ENCODE data around the gene ZNF865. TPM values are rescaled to one million over a fixed set of nuclear protein-coding genes. Genes with fewer than 3 reads are reported as not detected.

The ZNF865 gene
- total and polyA plus RNA-seq, 7 donors = 11.1 to 40.4 (median 19.9) TPM

DNA sequence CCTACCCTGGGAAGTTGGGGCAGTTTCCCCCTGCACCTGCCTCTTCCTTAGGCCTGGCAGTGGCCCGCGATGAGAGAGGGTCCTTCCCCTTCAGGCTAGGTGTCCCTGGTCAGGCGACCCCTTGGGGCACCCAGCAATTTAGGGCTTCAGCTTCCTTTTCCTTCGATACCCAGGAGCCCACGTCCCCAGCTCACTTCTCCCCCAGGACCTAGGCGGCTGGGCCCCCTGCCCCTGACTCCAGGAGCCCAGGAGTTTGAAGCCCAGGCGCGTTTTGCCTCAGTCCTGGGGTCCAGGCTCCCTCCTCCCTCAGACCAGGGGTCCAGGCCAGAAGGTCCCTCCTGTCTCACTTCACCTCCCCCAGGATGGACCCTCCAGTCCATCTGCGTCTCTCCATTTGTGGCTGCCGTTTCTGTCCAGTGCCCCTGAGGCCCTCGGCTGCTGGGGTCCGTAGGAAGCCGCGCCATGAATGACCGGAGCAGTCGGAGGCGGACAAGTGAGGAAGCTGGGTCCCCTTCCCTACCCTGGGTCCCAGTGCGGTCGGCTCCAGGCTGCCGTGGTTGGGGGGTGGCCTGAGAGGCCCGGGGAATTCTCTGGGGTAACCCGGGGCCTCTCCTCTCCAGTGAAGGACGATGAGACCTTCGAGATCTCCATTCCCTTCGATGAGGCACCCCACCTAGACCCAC, 43.3 kb downstream of the ZNF865 start:
- peak overlapping the region; percentile 80 for H3K27ac ChIP-seq
- no peak for ATAC-seq
- H3K4me3 ChIP-seq = peak overlapping the region; percentile 94
- TF ChIP-seq, protein P1, sequence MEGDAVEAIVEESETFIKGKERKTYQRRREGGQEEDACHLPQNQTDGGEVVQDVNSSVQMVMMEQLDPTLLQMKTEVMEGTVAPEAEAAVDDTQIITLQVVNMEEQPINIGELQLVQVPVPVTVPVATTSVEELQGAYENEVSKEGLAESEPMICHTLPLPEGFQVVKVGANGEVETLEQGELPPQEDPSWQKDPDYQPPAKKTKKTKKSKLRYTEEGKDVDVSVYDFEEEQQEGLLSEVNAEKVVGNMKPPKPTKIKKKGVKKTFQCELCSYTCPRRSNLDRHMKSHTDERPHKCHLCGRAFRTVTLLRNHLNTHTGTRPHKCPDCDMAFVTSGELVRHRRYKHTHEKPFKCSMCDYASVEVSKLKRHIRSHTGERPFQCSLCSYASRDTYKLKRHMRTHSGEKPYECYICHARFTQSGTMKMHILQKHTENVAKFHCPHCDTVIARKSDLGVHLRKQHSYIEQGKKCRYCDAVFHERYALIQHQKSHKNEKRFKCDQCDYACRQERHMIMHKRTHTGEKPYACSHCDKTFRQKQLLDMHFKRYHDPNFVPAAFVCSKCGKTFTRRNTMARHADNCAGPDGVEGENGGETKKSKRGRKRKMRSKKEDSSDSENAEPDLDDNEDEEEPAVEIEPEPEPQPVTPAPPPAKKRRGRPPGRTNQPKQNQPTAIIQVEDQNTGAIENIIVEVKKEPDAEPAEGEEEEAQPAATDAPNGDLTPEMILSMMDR (IDR thresholded peaks at IDR 0.05) = no peak
- H3K4me1 ChIP-seq = peaks cover 30% of the 10 kb centered on the region
- DNase-seq = no peak
- H3K36me3 ChIP-seq (ENCODE audit: insufficient read depth in 1 of 2, low read depth in 1 of 2) = peaks cover 0 to 22% of the 10 kb centered on the region in 2 donors
- no peaks in the 10 kb centered on the region for H3K9me3 ChIP-seq
- 26 to 34% (median 32%) methylated on average over 24 to 25 of the region's 25 CpGs for WGBS, 3 donors
- H3K27me3 ChIP-seq (ENCODE audit: insufficient read depth in 3 of 3, low read length in 2 of 3) = no peaks in the 10 kb centered on the region
- intact Hi-C loops (cut with DNase I) = no loop called here

DNA sequence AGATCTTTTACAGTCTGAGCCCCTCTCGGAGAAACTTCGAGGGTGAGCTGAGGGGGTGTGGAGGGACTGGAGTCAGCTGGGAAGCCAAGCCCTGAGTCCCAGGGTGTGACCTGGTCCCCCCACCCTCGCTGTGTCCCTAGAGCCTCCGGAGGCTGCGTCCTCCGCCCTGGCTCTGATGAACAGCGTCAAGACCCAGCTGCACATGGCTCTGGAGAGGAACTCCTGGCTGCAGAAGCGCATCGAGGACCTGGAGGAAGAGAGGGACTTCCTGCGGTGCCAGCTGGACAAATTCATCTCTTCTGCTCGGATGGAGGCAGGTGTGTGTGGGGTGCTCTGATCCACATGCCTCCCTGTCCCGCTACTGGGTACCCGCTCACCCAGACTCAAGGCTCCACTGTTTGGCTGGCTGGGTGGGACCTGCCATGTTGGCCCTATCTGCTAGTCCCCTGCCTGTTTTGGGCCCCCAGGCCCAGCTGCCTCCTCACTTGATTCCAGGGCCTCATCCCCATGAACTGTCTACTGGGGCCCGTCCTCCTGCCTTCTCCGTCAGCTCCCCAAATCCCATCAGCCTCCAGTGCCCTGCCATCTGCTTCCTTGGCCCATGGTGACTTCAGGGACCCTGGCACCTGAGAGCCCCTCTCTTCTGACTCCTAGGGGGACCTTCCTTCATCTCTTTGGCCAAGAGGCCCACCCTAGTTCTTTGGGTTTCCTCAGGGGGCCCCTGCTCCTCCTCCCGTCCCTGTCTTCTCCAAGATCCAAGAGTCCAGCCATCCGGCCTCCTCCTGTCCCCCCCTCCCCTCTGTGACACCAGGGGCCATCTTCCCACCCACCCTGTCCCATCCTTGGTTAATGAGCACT, 44.0 kb downstream of the ZNF865 start:
- peak in 1 of 2 donors; percentile 49 for DNase-seq
- H3K4me1 ChIP-seq = peaks cover 25% of the 10 kb centered on the region
- WGBS, 3 donors = 69 to 76% (median 75%) methylated on average over 17 of the region's 17 CpGs
- no peaks in the 10 kb centered on the region for H3K9me3 ChIP-seq
- no peak for ATAC-seq
- peak overlapping the region; percentile 94 for H3K4me3 ChIP-seq
- H3K36me3 ChIP-seq (ENCODE audit: insufficient read depth in 1 of 2, low read depth in 1 of 2) = peaks cover 0 to 22% of the 10 kb centered on the region in 2 donors
- no peaks in the 10 kb centered on the region for H3K27me3 ChIP-seq (ENCODE audit: insufficient read depth in 3 of 3, low read length in 2 of 3)
- intact Hi-C loops (cut with DNase I) = loop anchor here in 1 of 2 donors (10.0 kb wide), 1 partner anchor 265 kb away; the partner anchor contains the start of genes RPL28 and TMEM238
- TF ChIP-seq, protein P1 (IDR thresholded peaks at IDR 0.05) = no peak
- H3K27ac ChIP-seq = peak overlapping the region; percentile 80

DNA sequence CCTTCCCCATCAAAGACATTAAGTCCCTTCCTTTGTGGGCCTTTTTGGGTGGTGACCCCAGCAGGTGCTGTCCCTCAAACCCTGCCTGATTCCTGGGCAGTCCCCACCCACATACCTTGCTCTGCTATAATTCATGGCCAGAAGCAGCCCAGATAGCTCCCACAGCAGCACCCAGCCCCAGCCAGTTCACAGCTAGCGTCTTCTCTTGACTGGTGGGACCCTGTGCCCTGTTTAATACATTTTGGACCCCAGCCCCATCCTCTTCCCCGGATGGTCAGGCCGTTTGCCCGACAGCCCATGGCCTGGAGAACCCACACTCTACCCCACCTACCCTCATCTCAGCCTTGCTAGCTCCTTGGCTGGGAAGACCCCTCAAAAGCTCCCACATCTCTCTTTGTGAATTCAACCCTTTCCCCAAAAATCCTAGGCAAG, 44.7 kb downstream of the ZNF865 start:
- peaks cover 0 to 16% of the 10 kb centered on the region in 2 donors for H3K36me3 ChIP-seq (ENCODE audit: insufficient read depth in 1 of 2, low read depth in 1 of 2)
- 79 to 96% (median 80%) methylated on average over 4 of the region's 4 CpGs for WGBS, 3 donors
- H3K27me3 ChIP-seq (ENCODE audit: insufficient read depth in 3 of 3, low read length in 2 of 3) = no peaks in the 10 kb centered on the region
- no peak overlapping the region for H3K4me3 ChIP-seq
- H3K4me1 ChIP-seq = peaks cover 22% of the 10 kb centered on the region
- H3K27ac ChIP-seq = no peak overlapping the region
- no peak for ATAC-seq
- TF ChIP-seq, protein P1 (IDR thresholded peaks at IDR 0.05) = no peak
- no peaks in the 10 kb centered on the region for H3K9me3 ChIP-seq
- peak in 1 of 2 donors; percentile 36 for DNase-seq
- intact Hi-C loops (cut with DNase I) = loop anchor here in 1 of 2 donors (10.0 kb wide), 1 partner anchor 265 kb away; the partner anchor contains the start of genes RPL28 and TMEM238

DNA sequence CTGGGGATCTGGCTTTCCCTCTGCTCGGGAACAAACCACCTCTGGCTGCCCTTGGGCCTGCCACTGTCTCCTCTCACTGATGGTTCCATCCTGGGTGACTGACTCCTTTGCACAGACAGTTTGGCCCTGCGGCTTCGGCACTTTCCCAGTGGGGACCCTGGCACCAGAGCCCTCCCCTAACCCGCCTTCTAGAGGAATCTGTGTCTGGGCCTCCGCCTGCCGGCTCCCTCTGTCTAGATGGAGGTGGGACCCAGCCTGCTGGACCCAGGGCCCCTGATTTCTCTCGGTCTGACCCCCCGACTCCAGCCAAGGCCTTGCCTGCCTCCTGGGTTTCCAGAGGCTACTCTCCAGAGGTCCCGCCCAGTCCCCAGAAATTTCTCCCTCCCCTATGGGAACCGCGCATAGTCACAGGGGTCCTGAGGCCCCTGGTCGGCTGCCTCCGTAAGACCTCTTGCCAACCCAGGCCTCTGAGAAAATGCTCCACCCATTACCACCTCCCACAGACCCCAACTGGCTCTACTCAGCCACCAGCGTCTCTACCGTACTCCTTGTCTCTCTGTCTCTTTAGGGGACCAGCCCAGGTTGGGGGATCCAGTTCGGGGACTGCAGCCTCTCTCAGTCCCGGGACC, 45.3 kb downstream of the ZNF865 start:
- 87 to 93% (median 87%) methylated on average over 17 of the region's 17 CpGs for WGBS, 3 donors
- ATAC-seq (no peak), DNase-seq (peak in 1 of 2 donors; percentile 44)
- Histone ChIP-seq H3K27me3 (ENCODE audit: insufficient read depth in 3 of 3, low read length in 2 of 3) (no peaks in the 10 kb centered on the region), H3K4me1 (peaks cover 22% of the 10 kb centered on the region), H3K4me3 (no peak overlapping the region), H3K9me3 (no peaks in the 10 kb centered on the region), H3K36me3 (ENCODE audit: insufficient read depth in 1 of 2, low read depth in 1 of 2) (peaks cover 0 to 10% of the 10 kb centered on the region in 2 donors), H3K27ac (no peak overlapping the region)
- TF ChIP-seq, protein P1 (IDR thresholded peaks at IDR 0.05) = no peak
- intact Hi-C loops (cut with DNase I) = loop anchor here in 1 of 2 donors (10.0 kb wide), 1 partner anchor 266 kb away; the partner anchor contains the start of genes RPL28 and TMEM238
